Endothelial cell of umbilical vein (primary cell): Measurements from ENCODE around the gene TMPRSS12.

Experiments
- CTCF ChIP-seq, 2 donors: IDR thresholded peaks; 1 replicate in 1 of 2; 2 replicates in 1 of 2; pipeline ENCODE4 v1.5.1; 2011; ENCODE audit warnings: low read length in 2 of 2, mild to moderate bottlenecking in 2 of 2, moderate library complexity in 2 of 2, control low read depth in 1 of 2, inconsistent platforms in 1 of 2, low read depth in 1 of 2; ENCODE audit not compliant: insufficient read depth in 1 of 2; ENCODE audit errors: extremely low read depth in 1 of 2
- POLR2A ChIP-seq: IDR thresholded peaks from 2 replicates; pipeline ENCODE4 v1.6.1; 2012; ENCODE audit warnings: low read depth, mild to moderate bottlenecking, control low read depth, low read length

GRCh38 chr12:50828121-50828520, 14.6 kb upstream of the TMPRSS12 start:
- no peak for TF ChIP-seq CTCF (IDR thresholded peaks at IDR 0.05; ENCODE audit: extremely low read depth in 1 of 2, insufficient read depth in 1 of 2, low read depth in 1 of 2, low read length in 2 of 2)
- no peak for TF ChIP-seq POLR2A
